GM18505 (cell line): ENCODE data around the gene KIRREL3.

Source experiments
- ATAC-seq: cut with Tn5 transposase; IDR thresholded peaks from one replicate; pipeline ENCODE4 v1.9.1; 2021; ENCODE audit not compliant: unreplicated experiment
- POLR2A ChIP-seq: IDR thresholded peaks from 4 replicates; pipeline ENCODE4 v1.6.1; 2011; ENCODE audit warnings: borderline replicate concordance; ENCODE audit not compliant: insufficient read depth, insufficient read length; ENCODE audit errors: extremely low read depth

KIRREL3 gene

GRCh38 chr11:126748100-126748791 lies 252.3 kb downstream of the KIRREL3 start:
- no peak for TF ChIP-seq POLR2A
- ATAC-seq: no peak

GRCh38 chr11:126747315-126747714 lies 253.3 kb downstream of the KIRREL3 start:
- ATAC-seq: no peak
- TF ChIP-seq POLR2A: no peak

- no peak for ATAC-seq
- TF ChIP-seq POLR2A: no peak
Observed at GRCh38 chr11:126746443-126746842, 254.1 kb downstream of the KIRREL3 start.

GRCh38 chr11:126744699-126745098 lies 255.9 kb downstream of the KIRREL3 start:
- no peak for ATAC-seq
- no peak for TF ChIP-seq POLR2A

- ATAC-seq: no peak
- no peak for TF ChIP-seq POLR2A
Observed at GRCh38 chr11:126743628-126744027, 256.9 kb downstream of the KIRREL3 start.

- no peak for TF ChIP-seq POLR2A
- no peak for ATAC-seq
Observed at GRCh38 chr11:126742582-126742981, 258.0 kb downstream of the KIRREL3 start.

GRCh38 chr11:126740846-126741245 lies 259.7 kb downstream of the KIRREL3 start:
- no peak for ATAC-seq
- no peak for TF ChIP-seq POLR2A

- no peak for ATAC-seq
- TF ChIP-seq POLR2A: no peak
Observed at GRCh38 chr11:126739499-126740145, 260.9 kb downstream of the KIRREL3 start.

GRCh38 chr11:126738295-126739031 lies 262.1 kb downstream of the KIRREL3 start:
- no peak for TF ChIP-seq POLR2A
- no peak for ATAC-seq

GRCh38 chr11:126736682-126737572 lies 263.6 kb downstream of the KIRREL3 start:
- no peak for ATAC-seq
- TF ChIP-seq POLR2A: no peak

- no peak for TF ChIP-seq POLR2A
- ATAC-seq: no peak
Observed at GRCh38 chr11:126734752-126735151, 265.8 kb downstream of the KIRREL3 start.

GRCh38 chr11:126733685-126734084 lies 266.9 kb downstream of the KIRREL3 start:
- no peak for ATAC-seq

GRCh38 chr11:126732981-126733380 lies 267.6 kb downstream of the KIRREL3 start:
- TF ChIP-seq POLR2A: no peak
- no peak for ATAC-seq

More at GRCh38 chr11:126733685-126734084, 266.9 kb downstream of the KIRREL3 start:
- no peak for TF ChIP-seq POLR2A

GRCh38 chr11:126731576-126732142 lies 268.9 kb downstream of the KIRREL3 start:
- no peak for TF ChIP-seq POLR2A
- no peak for ATAC-seq
